Lower leg skin (tissue), 4 donors: ENCODE data around the gene LPIN3. TPM values are rescaled to one million over a fixed set of nuclear protein-coding genes. Genes with fewer than 3 reads are reported as not detected.
A peak's percentile ranks its signal among the peaks of the same experiment; 100 is the strongest.

ENCODE experiments used
- DNase-seq, 2 donors: peaks; one replicate each; pipeline ENCODE4 v3.0.0-alpha.2; 2019; ENCODE audit warnings: low spot score in 2 of 2
- H3K4me3 ChIP-seq: fragments of 200-600 bp; sonication (generic); 2 replicates; pipeline ENCODE4 v1.5.1; 2017; ENCODE audit warnings: mild to moderate bottlenecking, low read depth; ENCODE audit not compliant: poor library complexity, severe bottlenecking
- POLR2A ChIP-seq, 2 donors: fragments of 450-650 bp; IDR thresholded peaks; one replicate each; pipeline ENCODE4 v1.6.1; 2016 to 2017; ENCODE audit warnings: antibody characterized with exemption in 2 of 2, mild to moderate bottlenecking in 1 of 2, moderate library complexity in 1 of 2
- WGBS, 2 donors: methylation state at CpG; one replicate each; pipeline ENCODE4 v1.1.5; 2018; 5-methylcytosine and 5-hydroxymethylcytosine counted together
- intact Hi-C: fragments of 100-400 bp; cut with DNase I; formaldehyde crosslinking; loops from one replicate; pipeline ENCODE4 v1.15.0; 2023; ENCODE audit warnings: low total_unique reads
- total RNA-seq, 4 donors: library from RNA; depleted of rRNA; stranded (reverse); fragments of >200 nt; gene quantifications; one replicate each; pipeline ENCODE4 v1.1.0, GENCODE V29; 2016
- TF ChIP-seq, protein P1 (sequence below), 3 donors: fragments of 450-650 bp; IDR thresholded peaks; one replicate each; pipeline ENCODE4 v1.5.1; 2016; ENCODE audit warnings: antibody characterized with exemption in 3 of 3, mild to moderate bottlenecking in 3 of 3, moderate library complexity in 2 of 3

The LPIN3 gene
- total RNA-seq, 4 donors from 2014 or later, result 53.3 to 135 (median 66.6) TPM

DNA sequence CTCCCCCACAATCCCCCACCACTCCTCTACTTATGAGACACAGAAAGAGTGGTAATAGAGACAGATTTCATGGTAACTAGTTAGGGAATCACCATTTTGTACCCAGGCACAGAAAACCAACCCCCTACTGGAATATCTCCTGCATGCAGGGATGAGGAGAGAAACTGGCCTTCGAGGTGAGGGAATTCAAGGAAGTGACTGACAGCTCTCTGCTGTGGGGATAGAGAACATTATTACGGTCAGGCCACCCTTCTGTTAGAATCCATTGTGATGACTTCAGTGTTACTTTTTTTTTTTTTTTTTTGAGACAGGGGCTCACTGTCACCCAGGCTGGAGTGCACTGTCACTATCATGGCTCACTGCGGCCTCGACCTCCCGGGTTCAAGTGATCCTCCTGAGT, 13.4 kb upstream of the LPIN3 start:
- TF ChIP-seq, protein P1, sequence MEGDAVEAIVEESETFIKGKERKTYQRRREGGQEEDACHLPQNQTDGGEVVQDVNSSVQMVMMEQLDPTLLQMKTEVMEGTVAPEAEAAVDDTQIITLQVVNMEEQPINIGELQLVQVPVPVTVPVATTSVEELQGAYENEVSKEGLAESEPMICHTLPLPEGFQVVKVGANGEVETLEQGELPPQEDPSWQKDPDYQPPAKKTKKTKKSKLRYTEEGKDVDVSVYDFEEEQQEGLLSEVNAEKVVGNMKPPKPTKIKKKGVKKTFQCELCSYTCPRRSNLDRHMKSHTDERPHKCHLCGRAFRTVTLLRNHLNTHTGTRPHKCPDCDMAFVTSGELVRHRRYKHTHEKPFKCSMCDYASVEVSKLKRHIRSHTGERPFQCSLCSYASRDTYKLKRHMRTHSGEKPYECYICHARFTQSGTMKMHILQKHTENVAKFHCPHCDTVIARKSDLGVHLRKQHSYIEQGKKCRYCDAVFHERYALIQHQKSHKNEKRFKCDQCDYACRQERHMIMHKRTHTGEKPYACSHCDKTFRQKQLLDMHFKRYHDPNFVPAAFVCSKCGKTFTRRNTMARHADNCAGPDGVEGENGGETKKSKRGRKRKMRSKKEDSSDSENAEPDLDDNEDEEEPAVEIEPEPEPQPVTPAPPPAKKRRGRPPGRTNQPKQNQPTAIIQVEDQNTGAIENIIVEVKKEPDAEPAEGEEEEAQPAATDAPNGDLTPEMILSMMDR (IDR thresholded peaks at IDR 0.05), result no peak
- no peak for TF ChIP-seq POLR2A (IDR thresholded peaks at IDR 0.05)
- no peak overlapping the region for H3K4me3 ChIP-seq
- peak in 1 of 2 donors; percentile 45 for DNase-seq
- intact Hi-C loops, result no loop called here
- 88 to 90% methylated on average over 5 of the region's 5 CpGs for WGBS, 2 donors

DNA sequence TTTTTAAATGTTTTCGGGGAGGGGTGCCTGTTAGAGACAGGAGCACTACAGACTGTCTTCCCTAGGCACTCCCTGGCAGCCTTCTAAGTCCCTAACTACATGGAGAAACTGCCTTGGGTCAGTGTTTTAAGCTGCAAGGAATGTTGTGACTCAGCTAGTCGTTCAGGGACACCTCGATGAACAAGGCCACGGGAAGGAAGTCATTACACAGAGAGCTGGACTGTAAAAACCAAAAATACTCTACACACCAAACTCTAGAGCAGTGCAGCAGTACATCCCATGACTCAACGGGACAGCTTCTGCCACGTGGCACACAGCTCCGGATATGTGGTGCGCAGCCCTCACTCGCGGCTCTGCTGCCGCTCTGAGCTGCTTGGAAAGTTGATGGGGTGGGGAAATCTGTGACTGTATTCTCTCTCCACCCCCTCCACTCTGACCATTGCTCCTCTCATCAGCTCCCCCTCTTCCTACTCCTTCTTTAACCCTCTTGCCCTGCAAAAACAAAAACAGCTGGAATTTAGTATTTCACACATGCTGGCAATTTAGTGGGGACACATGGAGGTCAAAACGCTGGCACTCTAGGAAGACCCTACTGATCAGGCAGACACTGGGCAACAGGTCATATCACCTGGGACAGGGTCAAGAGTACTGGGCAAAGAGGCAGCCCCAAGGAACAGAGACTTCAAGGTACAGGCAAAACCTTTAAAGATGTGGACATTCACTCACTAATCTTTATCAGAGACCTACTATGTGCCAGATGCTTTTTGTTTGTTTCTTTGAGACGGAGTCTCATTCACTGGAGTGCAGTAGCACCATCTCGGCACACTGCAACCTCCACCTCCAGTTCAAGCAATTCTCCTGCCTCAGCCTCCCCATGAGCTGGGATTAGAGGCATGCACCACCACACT, 10.9 kb upstream of the LPIN3 start:
- 31 to 32% methylated on average over 14 of the region's 14 CpGs for WGBS, 2 donors
- H3K4me3 ChIP-seq, result no peak overlapping the region
- intact Hi-C loops, result no loop called here
- TF ChIP-seq, protein P1 (IDR thresholded peaks at IDR 0.05), result no peak
- TF ChIP-seq POLR2A (IDR thresholded peaks at IDR 0.05), result no peak
- DNase-seq, result peak; percentile 82 to 94

DNA sequence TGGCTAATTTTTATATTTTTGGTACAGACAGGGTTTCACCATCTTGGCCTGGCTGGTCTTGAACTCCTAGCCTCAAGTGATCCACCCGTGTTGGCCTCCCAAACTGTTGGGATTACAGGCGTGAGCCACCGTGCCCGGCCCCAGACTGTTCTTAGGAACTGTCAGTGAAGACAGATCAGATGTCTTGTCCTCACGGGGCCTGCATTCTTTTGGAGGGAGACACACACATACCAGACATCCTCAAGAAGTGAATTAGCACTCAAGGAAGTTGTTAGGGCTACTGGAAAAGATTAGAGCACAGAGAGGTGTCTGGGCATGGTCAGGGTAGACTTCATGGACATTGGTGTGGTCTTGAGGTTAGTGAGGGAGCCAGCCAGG, 10.3 kb upstream of the LPIN3 start:
- no peak overlapping the region for H3K4me3 ChIP-seq
- peak in 1 of 2 donors; percentile 76 for DNase-seq
- intact Hi-C loops, result no loop called here
- TF ChIP-seq POLR2A (IDR thresholded peaks at IDR 0.05), result no peak
- TF ChIP-seq, protein P1 (IDR thresholded peaks at IDR 0.05), result no peak
- 82 to 89% methylated on average over 5 of the region's 5 CpGs for WGBS, 2 donors

DNA sequence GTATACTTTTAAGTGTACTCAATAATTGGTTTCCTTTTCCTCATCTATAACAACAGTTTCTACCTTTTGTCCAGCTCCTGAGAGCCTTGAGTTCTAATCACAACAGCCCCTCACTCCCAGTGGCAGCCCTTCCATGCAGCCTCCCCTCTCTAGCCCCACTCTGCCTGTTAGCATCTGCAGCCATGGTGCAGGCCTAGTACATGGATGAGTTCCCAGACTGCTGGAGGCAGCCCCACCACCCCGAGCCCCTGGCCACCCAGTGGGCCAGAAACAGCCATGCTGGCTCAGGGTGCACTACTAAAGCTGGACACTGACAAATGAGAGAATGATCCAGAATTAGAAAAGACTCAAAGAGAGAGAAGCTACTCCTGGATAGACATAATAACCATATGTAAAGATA, 9.7 kb upstream of the LPIN3 start:
- no peak for TF ChIP-seq POLR2A (IDR thresholded peaks at IDR 0.05)
- TF ChIP-seq, protein P1 (IDR thresholded peaks at IDR 0.05), result no peak
- intact Hi-C loops, result no loop called here
- H3K4me3 ChIP-seq, result no peak overlapping the region
- 84 to 100% methylated on average over 1 of the region's 1 CpG for WGBS, 2 donors
- peak in 1 of 2 donors; percentile 74 for DNase-seq

DNA sequence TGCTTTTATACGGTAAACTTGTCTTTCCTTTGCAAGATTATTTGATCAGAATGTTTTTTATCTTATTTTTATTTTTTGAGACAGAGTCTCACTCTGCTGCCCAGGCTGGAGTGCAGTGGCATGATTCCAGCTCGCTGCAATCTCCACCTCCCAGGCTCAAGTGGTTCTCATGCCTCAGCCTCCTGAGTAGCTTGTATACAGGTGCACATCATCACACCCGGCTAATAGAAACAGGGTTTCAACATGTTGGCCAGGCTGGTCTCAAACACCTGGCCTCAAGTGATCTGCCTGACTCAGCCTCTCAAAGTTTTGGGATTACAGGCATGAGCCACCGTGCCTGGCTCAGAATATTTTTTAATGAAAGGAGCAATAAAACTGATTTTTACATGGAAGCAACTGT, 8.9 kb upstream of the LPIN3 start:
- no peak overlapping the region for H3K4me3 ChIP-seq
- 85 to 89% methylated on average over 4 of the region's 4 CpGs for WGBS, 2 donors
- peak in 1 of 2 donors; percentile 80 for DNase-seq
- TF ChIP-seq, protein P1 (IDR thresholded peaks at IDR 0.05), result no peak
- TF ChIP-seq POLR2A (IDR thresholded peaks at IDR 0.05), result no peak
- intact Hi-C loops, result no loop called here
